ENCODE results near the gene RNASEH2A.

DNA sequence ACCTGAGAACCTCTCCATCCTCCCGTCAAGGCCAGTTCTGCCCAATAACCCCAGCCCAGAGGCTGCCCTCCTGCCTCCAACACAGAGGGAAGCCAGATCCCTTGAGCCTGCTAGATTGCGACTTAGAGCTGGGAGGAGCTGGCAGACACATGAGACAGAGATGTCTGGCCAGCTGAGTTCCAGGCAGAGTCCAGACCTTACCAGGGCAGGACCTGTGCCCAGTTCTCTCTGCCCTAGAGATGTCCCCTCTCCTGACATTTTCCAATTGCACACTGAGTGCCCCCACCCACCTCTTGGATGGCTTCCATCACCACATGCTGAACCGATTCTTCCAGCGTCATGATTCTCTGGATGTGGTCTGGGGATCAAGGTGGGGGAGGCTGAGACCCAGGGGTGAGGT is 34.1 kb upstream of the RNASEH2A start:
- no peak for TF ChIP-seq CTCF (IDR thresholded peaks at IDR 0.05; ENCODE audit: insufficient read depth, low read depth, low read length)
- no peak for TF ChIP-seq EZH2 (IDR thresholded peaks at IDR 0.05; ENCODE audit: insufficient read depth, low read length)

Data from astrocyte (in vitro differentiated cells and primary cell).